ENCODE results near the gene EML3. TPM values are rescaled to one million over a fixed set of nuclear protein-coding genes. Genes with fewer than 3 reads are reported as not detected.
"Not testable (repeated sequence)": the region's sequence is repeated elsewhere in the genome, so short reads cannot be mapped to it uniquely, and the experiment has no call there.

The EML3 gene
- total RNA-seq, 1 experiment from 2014 or later: 51.4 TPM

- Mint-ChIP-seq H3K9me3 (ENCODE audit: low read depth, unreplicated experiment) (no peaks in the 10 kb centered on the region), H3K4me1 (ENCODE audit: low read depth, unreplicated experiment) (peaks cover 60% of the 10 kb centered on the region), H3K4me3 (ENCODE audit: low read depth, unreplicated experiment) (no peak overlapping the region), H3K36me3 (ENCODE audit: insufficient read depth, unreplicated experiment) (peaks cover 91% of the 10 kb centered on the region), H3K27me3 (ENCODE audit: unreplicated experiment) (no peaks in the 10 kb centered on the region), H3K27ac (ENCODE audit: unreplicated experiment) (no peak overlapping the region)
- CTCF ChIA-PET: interaction anchor here (0.7 kb wide), 1 partner anchor 1255 kb away, joined by 3 read pairs; no protein-coding TSS in a partner anchor
- no peak for TF ChIP-seq CTCF (IDR thresholded peaks at IDR 0.05; ENCODE audit: unreplicated experiment)
- intact Hi-C loops (cut with micrococcal nuclease; ENCODE audit: unreplicated experiment): no loop called here
- no TSS peak for BruUV-seq (replicated peaks)
- no peak for DNase-seq
Measured at GRCh38 chr11:62569611-62570010, 43.0 kb downstream of the EML3 start.

DNA sequence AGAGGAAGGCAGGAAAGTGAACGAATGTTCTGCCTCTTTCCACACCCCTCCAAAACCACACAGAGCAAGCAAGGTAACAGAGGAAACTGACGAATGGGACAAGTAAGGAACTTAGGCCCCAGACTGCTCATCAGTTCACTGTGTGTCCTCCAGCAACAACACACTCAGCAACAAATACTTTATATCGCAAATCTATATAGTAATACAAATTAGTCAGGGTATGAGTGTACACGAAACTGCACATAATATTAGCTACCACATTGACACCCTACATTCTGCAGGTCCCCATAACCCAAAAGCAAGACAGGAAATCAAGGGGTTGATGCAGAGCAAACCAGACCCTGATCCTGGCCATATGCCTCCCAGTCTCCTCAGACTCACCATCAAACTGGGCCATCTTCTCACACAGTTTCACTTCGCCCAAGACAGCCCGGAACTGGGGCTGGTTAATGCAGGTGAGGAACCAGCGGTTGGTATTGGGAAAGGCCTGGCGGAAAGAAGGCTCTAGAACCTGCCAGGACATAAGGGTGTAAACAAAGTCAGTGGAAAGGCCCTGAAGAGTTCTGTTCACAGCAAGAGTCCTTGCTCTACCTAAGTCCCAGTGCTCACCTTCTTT, 45.4 kb downstream of the EML3 start:
- intact Hi-C loops (cut with micrococcal nuclease; ENCODE audit: unreplicated experiment): no loop called here
- peaks cover 46% of the 10 kb centered on the region for H3K4me1 Mint-ChIP-seq (ENCODE audit: low read depth, unreplicated experiment)
- DNase-seq: no peak
- H3K4me3 Mint-ChIP-seq (ENCODE audit: low read depth, unreplicated experiment): peak overlapping the region; percentile 17
- H3K27me3 Mint-ChIP-seq (ENCODE audit: unreplicated experiment): no peaks in the 10 kb centered on the region
- peaks cover 84% of the 10 kb centered on the region for H3K36me3 Mint-ChIP-seq (ENCODE audit: insufficient read depth, unreplicated experiment)
- no TSS peak for BruUV-seq (replicated peaks)
- H3K9me3 Mint-ChIP-seq (ENCODE audit: low read depth, unreplicated experiment): no peaks in the 10 kb centered on the region
- no peak for TF ChIP-seq CTCF (IDR thresholded peaks at IDR 0.05; ENCODE audit: unreplicated experiment)
- peak overlapping the region; percentile 45 for H3K27ac Mint-ChIP-seq (ENCODE audit: unreplicated experiment)
- CTCF ChIA-PET: interaction anchor here (0.9 kb wide), 1 partner anchor 24 kb away, joined by 3 read pairs; no protein-coding TSS in a partner anchor

- Mint-ChIP-seq H3K36me3 (ENCODE audit: insufficient read depth, unreplicated experiment) (peaks cover 83% of the 10 kb centered on the region), H3K4me3 (ENCODE audit: low read depth, unreplicated experiment) (no peak overlapping the region), H3K4me1 (ENCODE audit: low read depth, unreplicated experiment) (peaks cover 46% of the 10 kb centered on the region), H3K9me3 (ENCODE audit: low read depth, unreplicated experiment) (no peaks in the 10 kb centered on the region), H3K27me3 (ENCODE audit: unreplicated experiment) (no peaks in the 10 kb centered on the region), H3K27ac (ENCODE audit: unreplicated experiment) (no peak overlapping the region)
- intact Hi-C loops (cut with micrococcal nuclease; ENCODE audit: unreplicated experiment): no loop called here
- BruUV-seq (replicated peaks): no TSS peak
- DNase-seq: no peak
- CTCF ChIA-PET: interaction anchor here (0.9 to 1.2 kb wide), 4 partner anchors 8 to 141 kb away, joined by 3 to 4 read pairs (median 3); partner anchors contain the start of gene EEF1G
- TF ChIP-seq CTCF (IDR thresholded peaks at IDR 0.05; ENCODE audit: unreplicated experiment): no peak
Measured at GRCh38 chr11:62566247-62566646, 46.3 kb downstream of the EML3 start.

DNA sequence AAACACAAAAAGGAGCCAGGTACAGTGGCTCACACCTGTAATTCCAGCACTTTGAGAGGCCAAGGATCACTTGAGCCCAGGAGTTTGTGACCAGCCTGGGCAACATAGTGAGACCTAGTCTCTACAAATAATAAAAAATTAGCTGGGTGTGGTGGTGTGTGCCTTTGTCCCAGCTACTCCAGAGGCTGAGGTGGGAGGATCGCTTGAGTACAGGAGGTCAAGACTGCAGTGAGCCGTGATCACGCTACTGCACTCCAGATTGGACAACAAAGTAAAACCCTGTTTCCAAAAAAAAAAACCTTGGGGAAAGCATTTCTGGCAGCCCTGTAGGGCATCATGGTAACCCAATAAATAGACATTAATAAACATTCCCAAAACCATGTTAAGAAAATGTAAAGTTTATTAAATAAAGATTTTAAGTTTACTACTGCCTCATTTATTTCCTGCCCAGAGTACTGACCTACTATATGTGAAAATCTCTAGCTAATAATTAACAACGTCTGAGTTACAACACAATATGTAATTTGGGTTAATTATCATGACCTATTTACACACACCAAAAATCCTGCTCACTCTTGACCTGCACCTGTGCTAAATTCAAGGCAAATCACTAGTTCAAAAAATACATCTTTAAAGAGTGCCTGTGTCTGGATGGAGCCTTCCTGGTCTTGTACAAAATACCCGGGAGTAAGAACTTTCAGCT, 47.3 kb downstream of the EML3 start:
- H3K4me1 Mint-ChIP-seq (ENCODE audit: low read depth, unreplicated experiment): peaks cover 50% of the 10 kb centered on the region
- BruUV-seq (replicated peaks): no TSS peak
- peaks cover 84% of the 10 kb centered on the region for H3K36me3 Mint-ChIP-seq (ENCODE audit: insufficient read depth, unreplicated experiment)
- peak overlapping the region; percentile 54 for H3K27ac Mint-ChIP-seq (ENCODE audit: unreplicated experiment)
- CTCF ChIA-PET: interaction anchor here (0.7 to 1.2 kb wide), 4 partner anchors 9 to 140 kb away, joined by 3 to 4 read pairs (median 3); partner anchors contain the start of genes AHNAK and EEF1G
- H3K4me3 Mint-ChIP-seq (ENCODE audit: low read depth, unreplicated experiment): no peak overlapping the region
- H3K9me3 Mint-ChIP-seq (ENCODE audit: low read depth, unreplicated experiment): no peaks in the 10 kb centered on the region
- H3K27me3 Mint-ChIP-seq (ENCODE audit: unreplicated experiment): no peaks in the 10 kb centered on the region
- no peak for TF ChIP-seq CTCF (IDR thresholded peaks at IDR 0.05; ENCODE audit: unreplicated experiment)
- DNase-seq: no peak
- intact Hi-C loops (cut with micrococcal nuclease; ENCODE audit: unreplicated experiment): no loop called here

- not testable (repeated sequence) for BruUV-seq (replicated peaks); DNase-seq; H3K4me3 Mint-ChIP-seq (ENCODE audit: low read depth, unreplicated experiment); H3K27ac Mint-ChIP-seq (ENCODE audit: unreplicated experiment); H3K27me3 Mint-ChIP-seq (ENCODE audit: unreplicated experiment); H3K9me3 Mint-ChIP-seq (ENCODE audit: low read depth, unreplicated experiment)
- H3K4me1 Mint-ChIP-seq (ENCODE audit: low read depth, unreplicated experiment): peaks cover 61% of the 10 kb centered on the region
- CTCF ChIA-PET: interaction anchor here (1.9 to 3.8 kb wide), 3 partner anchors 10 to 137 kb away, joined by 18 to 86 read pairs (median 43); partner anchors contain the start of gene AHNAK
- peaks cover 92% of the 10 kb centered on the region for H3K36me3 Mint-ChIP-seq (ENCODE audit: insufficient read depth, unreplicated experiment)
- intact Hi-C loops (cut with micrococcal nuclease; ENCODE audit: unreplicated experiment): loop anchor here (2.0 to 5.0 kb wide), 3 partner anchors 15 to 167 kb away; partner anchors contain the start of gene AHNAK
Measured at GRCh38 chr11:62561677-62562230, 50.8 kb downstream of the EML3 start.

All from Calu3 (cell line).